HG02798 (cell line): ENCODE results near the gene TTLL4.

Source experiments
- ATAC-seq: cut with Tn5 transposase; IDR thresholded peaks from one replicate; pipeline ENCODE4 v1.9.1; 2021; ENCODE audit warnings: mild to moderate bottlenecking; ENCODE audit not compliant: unreplicated experiment, poor library complexity

TTLL4 gene

GRCh38 chr2:218781691-218782527 lies 71.3 kb downstream of the TTLL4 start, which contains the start of gene CYP27A1:
CYP27A1 (plus strand) TSS chr2:218782147; CDS start chr2:218782183, 36 bp downstream.
- ATAC-seq: no peak

DNA sequence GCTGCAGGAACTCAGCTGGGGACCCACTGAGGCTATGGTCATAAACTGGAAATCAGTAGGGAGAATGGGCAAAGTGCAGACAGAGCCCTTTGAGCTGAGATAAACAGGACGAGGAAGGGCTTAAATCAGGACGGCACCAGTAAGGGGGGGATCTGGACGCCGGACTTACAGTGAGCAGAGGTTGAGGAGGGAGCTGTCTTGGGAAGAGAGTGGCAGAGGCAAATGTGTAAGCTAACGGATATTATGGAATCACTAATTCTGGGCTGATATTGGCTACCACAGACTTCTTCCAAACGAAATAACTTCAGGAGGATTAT lies 71.9 kb downstream of the TTLL4 start:
- ATAC-seq: no peak

DNA sequence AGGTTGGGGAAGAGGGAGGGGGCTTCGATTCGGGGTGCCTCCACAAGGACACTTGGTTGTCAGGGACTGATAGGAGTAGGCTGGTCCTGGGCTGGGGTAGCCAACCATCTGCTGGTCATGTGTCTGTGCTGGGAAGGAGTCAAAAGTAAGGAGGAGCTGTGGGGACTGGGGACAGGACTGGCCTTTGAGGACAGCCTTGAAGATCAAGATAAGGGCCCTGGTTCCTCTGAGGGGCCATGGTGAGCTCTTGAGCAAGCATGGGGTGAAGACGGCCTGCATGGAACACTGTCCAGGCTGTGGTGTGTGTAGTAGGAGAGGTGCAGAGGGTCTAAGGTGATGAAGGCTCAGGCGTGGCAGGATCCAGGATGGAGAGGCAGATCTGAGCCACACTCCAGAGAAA lies 73.1 kb downstream of the TTLL4 start:
- no peak for ATAC-seq

DNA sequence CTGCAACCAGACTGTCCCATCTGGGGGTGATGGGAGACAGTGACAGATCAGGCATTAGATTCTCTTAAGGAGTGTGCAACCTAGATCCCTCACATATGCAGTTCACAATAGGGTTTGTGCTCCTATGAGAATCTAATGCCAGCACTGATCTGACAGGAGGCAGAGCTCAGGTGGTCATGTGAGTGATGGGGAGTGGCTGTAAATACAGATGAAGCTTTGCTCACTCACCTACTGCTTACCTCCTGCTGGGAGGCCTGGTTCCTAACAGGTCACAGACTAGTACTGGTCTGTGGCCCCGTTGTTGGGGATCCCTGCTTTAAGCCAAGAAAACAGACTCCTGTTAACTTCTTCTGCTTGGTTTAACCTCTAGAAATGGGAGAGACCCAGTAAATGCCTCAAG lies 74.5 kb downstream of the TTLL4 start:
- ATAC-seq: no peak

GRCh38 chr2:218786133-218786532 lies 75.5 kb downstream of the TTLL4 start:
- ATAC-seq: no peak

- ATAC-seq: no peak
Observed at GRCh38 chr2:218788529-218789255, 78.1 kb downstream of the TTLL4 start.

- no peak for ATAC-seq
Observed at GRCh38 chr2:218792433-218792832, 81.8 kb downstream of the TTLL4 start.

DNA sequence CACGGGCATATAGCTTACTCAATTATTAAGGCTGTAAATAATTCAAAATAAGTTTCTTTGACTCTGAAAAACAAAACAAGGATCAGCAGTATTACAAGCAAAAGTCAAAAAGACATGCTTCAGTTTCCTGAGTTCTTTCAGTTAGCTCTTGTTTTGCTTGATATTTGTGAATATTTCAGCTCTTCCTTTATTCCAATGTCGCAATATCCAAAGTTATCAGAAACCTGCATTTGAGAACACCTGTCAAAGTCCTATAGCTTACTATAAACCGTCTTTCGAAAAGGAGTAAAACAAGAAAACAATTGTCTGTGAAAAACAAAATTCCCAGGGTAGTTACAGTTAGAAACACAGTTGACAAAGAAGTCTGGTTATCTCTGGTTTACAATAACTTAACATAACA lies 86.1 kb downstream of the TTLL4 start:
- no peak for ATAC-seq

GRCh38 chr2:218798767-218799504 lies 88.3 kb downstream of the TTLL4 start:
- ATAC-seq: no peak

GRCh38 chr2:218799990-218800389 lies 89.4 kb downstream of the TTLL4 start:
- ATAC-seq: no peak

DNA sequence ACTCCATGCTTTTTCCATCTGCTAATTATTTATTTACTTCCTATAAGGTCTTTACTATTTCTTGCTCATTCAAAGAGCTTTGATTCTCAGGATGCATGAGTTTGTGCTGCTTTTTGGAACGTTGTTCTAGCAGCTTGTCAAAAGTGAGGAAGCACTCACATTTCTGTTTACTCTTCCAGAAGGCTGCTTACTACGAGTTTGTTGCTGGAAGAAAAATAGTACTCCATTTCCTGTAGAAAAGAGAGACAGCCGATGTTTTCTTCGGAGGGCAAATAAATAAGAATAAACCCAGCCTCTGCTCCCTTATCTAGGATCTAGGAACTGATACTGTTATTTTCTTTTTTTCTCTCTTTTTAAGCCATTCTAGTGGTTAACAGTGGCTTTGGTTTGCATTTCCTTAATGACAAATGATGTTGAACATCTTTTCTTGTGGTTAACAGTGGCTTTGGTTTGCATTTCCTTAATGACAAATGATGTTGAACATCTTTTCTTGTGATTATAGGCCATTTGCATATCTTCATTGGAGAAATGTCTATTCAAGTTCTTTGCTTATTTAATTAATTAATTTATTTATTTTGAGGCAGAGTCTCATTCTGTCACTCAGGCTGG lies 91.9 kb downstream of the TTLL4 start:
- ATAC-seq: no peak

GRCh38 chr2:218804817-218805216 lies 94.2 kb downstream of the TTLL4 start:
- ATAC-seq: no peak
